Activated T-cell treated with anti-CD3 and anti-CD28 coated beads, Interleukin-2, amount 50 U/mL, for 1 hour (primary cell): ENCODE measurements around the gene ZPBP2.
A peak's percentile ranks its signal among the peaks of the same experiment; 100 is the strongest.
"Not testable (repeated sequence)": the region's sequence is repeated elsewhere in the genome, so short reads cannot be mapped to it uniquely, and the experiment has no call there.

Experiments used
- DNase-seq: peaks from one replicate; pipeline ENCODE4 v3.0.0-alpha.2; 2020

Gene ZPBP2

DNA sequence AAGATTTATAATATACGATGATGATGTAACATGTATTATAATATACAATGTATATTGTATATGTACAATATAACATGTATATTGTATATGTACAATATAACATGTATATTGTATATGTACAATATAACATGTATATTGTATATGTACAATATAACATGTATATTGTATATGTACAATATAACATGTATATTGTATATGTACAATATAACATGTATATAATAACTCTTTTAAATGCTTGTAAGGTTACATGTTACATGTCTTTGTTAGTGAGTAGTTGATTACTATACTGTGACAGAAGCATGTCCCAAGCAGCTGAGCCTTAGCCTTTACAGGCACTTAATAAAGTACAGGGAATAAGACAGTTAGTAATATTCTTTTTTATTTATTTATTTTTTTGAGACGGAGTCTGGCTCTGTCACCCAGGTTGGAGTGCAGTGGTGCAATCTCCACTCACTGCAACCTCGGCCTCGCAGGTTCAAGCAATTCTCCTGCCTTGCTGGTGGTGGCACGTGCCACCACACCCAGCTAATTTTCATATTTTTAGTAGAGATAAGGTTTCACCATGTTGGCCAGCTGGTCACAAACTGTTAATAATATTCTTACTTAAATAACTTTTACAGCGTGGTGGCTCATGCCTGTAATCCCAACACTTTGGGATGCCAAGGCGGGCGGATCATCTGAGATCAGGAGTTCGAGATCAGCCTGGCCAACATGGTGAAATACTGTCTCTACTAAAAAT, 11.9 kb upstream of the ZPBP2 start:
- DNase-seq, result not testable (repeated sequence)

DNA sequence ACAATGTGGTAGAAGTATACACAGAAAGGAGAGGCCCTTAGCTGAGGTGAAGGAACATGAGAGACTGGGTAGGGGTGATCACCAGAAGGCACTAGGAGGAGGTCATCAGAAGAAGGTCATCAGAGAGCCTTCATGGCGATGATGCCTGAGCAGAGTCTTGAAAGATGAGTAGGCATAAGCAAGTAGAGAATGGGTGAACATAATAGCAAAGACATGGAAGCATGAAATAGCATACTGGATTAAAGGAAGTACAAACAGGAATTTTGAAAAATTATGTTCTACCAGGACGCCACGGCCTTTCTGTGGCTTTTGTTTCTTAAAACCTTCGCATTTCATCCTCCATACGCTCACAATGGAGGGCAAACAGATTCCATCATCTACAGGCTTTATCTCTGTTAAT, 6.8 kb upstream of the ZPBP2 start:
- no peak for DNase-seq

DNA sequence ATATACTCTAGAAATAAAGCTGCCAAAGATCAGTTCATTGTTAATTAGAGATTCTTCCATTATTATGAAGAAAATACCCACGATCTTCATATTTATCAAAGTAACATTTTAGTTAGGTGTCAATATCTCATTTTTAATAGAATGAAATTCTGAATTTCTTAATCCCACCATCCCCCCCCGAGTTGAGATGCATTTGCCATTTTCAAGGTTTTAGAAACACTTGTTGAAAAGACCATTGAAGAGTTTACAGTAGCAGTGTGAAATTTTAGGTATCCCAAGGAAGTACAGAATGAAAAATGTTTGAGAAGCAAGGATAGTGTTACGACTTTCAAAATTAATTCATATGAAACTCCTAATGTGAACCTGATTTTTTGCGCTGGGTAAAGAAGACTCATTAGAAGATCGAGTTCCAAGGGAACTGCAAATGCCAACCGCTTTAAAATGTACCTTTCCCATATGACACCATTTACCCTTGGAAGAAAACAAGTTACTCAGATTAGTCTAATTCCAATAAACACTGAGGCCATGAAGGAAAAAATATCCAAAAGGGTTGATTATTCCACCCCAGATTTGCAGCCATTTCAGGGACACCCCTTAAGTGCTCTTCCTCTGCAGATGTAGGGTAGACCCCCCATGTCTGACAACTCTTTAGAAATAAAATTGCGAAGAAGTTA, 4.6 kb upstream of the ZPBP2 start:
- no peak for DNase-seq

GRCh38 chr17:39863918-39864746, 3.9 kb upstream of the ZPBP2 start, which contains the start of gene IKZF3:
Gene IKZF3 (minus strand): TSS chr17:39864312. CDS start chr17:39864126, 186 bp downstream.
- DNase-seq, result peak; percentile 86

DNA sequence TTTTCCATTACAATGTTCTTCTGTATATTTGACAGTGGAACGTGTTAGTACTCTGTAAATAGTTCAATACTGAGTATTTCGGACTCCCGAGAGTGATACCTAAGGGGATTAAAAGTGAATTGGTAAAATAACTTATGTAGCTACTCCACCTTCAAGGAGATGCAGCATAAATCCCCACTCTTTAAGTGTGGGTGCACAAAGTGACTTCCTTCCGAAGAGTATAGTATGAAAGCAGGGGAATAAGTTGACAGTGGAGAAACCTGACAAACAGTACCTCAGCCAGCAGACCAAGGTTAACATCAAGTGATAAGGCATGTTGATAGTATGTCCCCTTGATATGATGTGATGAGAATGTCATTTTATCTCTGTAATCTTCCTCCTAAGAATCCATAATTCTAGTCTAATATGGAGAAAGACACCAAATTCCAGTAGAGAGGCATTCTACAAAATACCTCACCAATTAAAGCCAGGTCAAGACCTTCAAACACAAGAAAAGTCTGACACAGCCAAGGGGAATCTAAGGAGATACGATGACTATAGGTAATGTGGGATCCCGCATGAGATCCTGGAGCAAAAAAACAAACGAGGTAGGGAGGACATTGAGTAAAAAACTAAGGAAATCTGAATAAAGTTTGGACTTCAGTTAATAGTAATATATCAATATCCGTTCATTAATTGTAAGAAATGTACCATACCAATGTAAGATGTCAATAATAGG, 1.8 kb upstream of the ZPBP2 start:
- DNase-seq, result no peak

DNA sequence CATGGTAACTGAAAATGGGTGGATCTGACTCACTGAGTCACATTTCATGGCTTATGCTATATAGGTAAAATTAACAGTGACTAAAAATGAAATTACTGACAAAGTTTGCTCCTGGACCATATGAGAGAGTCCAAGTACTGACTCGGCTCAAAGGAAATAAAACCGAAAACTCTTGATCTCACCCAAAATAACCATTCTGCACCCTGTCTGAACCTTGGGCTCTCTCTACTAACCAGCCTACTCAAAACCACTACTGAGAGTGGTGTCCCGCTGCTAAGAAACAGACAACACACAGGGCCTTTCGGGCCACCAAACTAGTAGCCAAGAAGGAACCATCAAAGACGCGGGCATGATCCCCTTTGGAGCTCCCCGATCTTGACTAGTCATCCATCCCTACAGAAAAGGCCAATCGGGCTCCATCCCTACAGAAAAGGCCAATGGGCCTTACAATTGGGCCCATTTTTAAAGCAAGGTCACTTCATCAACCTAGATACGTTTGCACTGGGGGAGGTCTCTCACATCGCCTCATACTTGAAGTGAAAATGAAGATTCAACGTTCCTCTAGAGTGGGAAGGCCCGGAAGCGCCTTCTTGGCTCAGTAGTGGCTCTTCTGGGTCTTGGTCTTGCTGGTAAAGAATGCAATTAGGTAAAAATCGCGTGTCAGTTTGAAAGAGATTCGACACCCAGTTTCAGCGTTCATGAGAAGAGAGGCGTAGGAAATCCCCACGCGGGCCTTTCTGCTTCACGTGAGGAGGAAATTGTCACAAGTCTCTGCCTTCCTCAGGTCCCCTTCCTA, 720 bp upstream of the ZPBP2 start:
- no peak for DNase-seq

DNA sequence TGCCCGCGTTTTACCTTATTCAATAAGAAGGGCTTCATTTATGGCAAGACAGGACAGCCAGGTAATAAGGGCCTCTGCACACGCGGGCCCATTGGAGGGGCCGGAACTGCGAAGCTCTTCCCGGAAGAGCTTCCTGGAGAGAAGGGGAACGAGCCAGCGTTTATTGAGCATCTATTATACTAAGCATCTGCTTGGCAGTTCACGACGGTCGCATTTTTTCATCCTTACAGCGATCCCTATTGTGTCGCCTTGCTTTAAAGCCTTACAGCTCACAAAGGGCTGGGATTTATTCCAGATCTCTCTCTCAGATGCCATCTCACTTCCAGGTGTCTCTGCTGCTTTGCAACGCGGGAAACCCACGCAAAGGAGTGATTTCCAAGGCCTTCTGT, 546 bp downstream of the ZPBP2 start:
- DNase-seq, result no peak

DNA sequence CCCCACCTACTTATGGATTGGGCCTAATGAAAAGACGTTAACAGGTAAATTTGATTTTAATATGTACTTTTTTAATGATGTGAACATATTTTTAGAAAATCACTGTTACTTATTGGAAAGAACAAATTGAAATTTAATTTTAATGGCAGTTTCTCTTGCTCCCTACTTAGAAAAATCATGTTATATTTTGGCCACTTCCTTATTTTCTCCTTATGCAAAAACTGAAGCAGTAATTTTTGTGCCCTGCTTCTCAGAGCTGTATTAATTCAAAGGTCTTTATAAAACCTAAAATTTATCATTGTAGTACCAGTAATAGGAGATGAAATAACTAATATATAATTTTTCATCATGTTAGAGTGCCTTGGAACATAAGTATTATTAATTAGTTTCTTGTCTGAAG, 2.8 kb downstream of the ZPBP2 start:
- DNase-seq, result no peak

GRCh38 chr17:39871801-39872200, 3.8 kb downstream of the ZPBP2 start:
- no peak for DNase-seq

GRCh38 chr17:39872751-39873150, 4.7 kb downstream of the ZPBP2 start:
- no peak for DNase-seq

- not testable (repeated sequence) for DNase-seq
These were observed 18.1 kb downstream of the ZPBP2 start for GRCh38 chr17:39886102-39886501.

DNA sequence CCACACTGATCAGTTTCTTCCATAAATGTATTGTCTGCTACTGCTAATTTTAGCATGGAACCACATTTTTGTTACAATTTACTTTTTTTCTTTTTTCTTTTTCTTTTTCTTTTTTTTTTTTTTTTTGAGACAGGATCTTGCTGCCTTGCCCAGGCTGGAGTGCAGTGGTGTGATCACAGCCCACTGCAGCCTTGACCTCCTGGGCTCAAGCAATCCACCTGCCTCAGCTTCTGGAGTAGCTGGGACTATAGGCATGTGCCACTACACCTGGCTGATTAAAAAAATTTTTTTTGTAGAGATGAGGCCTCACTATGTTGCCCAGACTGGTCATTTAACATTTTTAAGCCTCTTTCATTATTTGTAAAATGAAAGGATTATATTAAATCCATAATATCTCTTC, 19.1 kb downstream of the ZPBP2 start:
- no peak for DNase-seq

DNA sequence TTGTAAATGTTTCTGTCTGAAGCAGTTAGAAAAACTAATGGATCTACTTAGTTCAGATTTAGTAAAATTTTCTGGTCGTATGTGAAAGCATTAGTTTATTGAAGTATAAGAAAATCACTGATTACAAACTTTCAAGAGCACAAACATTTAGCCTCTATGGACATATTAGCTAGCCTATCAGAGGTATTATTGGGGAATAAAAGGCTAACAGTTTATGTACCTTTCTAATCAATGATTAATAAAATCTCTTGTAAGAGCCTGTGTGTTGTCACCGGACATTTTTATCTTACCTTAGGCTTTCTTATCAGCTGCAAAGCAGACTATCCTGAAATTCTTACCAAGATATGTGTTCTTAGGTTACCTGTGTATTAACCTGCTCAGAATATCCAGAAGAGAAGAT, 21.2 kb downstream of the ZPBP2 start:
- DNase-seq, result no peak

- no peak for DNase-seq
These were observed 26.8 kb downstream of the ZPBP2 start for GRCh38 chr17:39894681-39895376.

GRCh38 chr17:39898088-39898487, 30.1 kb downstream of the ZPBP2 start:
- no peak for DNase-seq

DNA sequence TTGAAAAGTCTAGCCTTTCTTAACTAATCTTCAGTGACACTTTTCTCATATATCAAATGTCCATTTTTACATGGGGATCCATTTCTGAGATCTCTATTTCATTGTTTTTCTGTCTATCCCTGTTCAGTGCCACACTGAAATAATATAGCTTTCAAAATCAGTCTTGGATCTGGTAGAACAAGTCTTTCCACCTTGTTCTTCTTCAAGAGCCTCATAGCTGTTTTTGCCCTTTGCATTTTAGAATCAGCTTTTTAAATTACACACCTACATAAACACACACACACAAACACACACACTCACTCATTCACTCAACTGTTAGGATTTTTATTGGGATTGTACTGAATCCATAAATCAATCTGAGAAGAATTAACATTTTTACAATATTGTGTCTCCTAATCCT, 31.2 kb downstream of the ZPBP2 start:
- DNase-seq, result no peak

DNA sequence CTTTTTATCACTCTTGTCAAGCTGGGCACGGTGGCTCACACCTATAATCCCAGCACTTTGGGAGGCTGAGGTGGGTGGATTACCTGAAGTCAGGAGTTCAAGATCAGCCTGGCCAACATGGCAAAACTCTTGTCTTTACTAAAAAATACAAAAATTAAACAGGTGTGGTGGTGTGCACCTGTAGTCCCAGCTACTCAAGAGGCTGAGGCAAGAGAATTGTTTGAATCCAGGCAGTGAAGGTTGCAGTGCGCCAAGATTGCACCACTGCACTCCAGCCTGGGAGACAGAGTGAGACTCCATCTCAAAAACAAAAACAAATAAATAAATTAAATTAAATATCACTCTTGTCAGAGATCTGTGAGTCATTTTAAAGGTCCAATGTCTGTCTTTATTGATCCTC, 34.0 kb downstream of the ZPBP2 start:
- DNase-seq, result not testable (repeated sequence)

- no peak for DNase-seq
These were observed 35.3 kb downstream of the ZPBP2 start for GRCh38 chr17:39903158-39903884.

DNA sequence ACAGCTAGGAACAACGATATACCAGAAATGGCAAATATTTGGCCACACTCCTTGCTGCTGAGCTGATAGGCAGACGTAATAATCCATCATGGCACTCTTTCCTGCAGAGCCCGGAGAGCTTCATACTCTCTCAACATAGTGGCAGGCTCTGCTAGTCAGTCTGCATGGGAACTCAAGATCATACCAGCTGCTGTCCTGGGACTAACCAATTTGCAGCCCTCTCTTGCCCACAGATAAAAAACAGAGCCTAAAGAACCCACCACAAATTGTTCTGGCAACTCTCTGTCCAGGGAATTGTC, 36.9 kb downstream of the ZPBP2 start:
- DNase-seq, result no peak

- DNase-seq, result no peak
These were observed 40.9 kb downstream of the ZPBP2 start for GRCh38 chr17:39908789-39909352.

DNA sequence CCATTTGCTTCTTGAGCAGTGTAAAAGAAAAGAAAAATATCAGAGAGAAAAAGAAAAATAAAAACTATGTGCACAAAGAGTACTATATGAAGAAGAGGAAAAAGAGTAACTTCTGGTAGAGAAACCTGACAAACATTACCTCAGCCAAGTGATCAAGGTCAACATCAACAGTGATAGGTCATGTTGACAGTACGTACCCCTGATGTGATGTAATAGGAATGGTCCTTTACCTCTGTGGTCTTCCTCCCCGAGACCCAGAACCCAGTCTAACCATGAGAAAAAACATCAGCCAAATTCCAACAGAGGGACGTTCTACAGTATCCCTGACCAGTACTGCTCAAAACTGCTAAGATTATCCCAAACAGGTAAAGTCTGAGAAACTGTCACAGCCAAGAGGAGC, 46.0 kb downstream of the ZPBP2 start:
- DNase-seq, result no peak
